ENCODE measurements around the gene SLC13A4.
"Not testable (repeated sequence)": the region's sequence is repeated elsewhere in the genome, so short reads cannot be mapped to it uniquely, and the experiment has no call there.

The SLC13A4 gene

DNA sequence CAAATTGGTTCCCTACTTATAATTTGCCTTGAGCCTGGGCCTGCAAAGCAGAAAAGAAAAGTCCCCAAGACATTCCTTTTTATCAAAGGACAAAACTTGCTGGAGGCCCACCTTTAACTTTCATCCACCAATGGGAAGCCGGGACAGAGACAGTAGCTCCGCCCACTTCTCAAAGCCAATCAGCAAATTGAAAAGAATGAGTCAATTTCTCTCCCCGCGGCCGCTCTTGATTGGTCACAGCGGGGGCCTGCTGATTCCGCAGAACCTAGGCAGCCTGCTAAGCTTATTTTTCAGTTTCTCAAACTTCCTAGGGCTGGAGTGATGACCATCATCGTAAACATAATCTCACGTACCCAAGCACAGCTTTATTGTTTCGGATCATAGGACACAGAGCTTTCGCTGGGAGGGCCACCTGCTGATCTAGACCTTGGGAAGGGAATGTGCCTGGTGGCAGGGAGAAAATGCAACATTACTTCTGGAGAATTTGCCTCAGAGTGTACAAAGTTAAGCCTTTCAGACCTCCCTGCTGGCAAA is at the start of gene SLC13A4:
TSS of gene SLC13A4 (minus strand) at position 51 of the 534 bp plus-strand sequence. CDS start 690 bp downstream, outside the sequence.
- DNase-seq (ENCODE audit: low spot score): peak; percentile 25

DNA sequence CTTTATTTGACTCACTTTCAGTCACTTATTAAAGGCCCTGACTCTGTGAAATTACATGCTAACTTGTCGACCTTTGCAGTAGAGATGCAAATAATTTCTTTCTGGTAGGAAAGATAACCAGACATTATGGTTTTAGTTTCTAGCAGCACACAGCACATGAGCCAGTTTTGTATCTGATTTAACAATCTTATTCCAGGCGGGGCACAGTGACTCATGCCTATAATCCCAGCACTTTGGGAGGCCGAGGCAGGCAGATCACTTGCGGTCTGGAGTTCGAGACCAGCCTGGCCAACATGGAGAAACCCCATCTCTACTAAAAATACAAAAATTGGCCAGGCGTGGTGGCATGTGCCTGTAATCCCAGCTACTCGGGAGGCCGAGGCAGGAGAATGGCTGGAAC is 47.9 kb upstream of the SLC13A4 start:
- DNase-seq (ENCODE audit: low spot score): not testable (repeated sequence)

- no peak for DNase-seq (ENCODE audit: low spot score)
Measured at GRCh38 chr7:135775230-135775629, 47.2 kb upstream of the SLC13A4 start.

DNA sequence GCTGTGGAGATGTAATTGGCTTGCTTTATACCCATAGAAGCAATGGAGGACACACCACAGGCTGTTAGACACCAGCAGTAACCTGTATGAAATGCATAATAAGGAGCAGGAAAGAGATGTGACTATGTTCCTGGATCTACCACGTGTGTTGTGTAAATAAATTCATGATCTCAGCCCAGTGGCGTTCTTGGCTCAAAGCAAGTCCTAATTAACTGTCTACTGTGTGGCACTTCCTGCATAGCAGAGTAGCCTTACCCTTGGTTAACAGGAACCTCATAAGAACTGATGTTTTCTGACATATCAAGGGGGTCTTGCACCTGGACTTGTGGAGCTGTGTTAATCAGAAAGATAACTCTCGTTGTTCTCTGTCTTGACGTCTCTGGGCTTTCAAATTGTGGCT is 46.3 kb upstream of the SLC13A4 start:
- no peak for DNase-seq (ENCODE audit: low spot score)

DNA sequence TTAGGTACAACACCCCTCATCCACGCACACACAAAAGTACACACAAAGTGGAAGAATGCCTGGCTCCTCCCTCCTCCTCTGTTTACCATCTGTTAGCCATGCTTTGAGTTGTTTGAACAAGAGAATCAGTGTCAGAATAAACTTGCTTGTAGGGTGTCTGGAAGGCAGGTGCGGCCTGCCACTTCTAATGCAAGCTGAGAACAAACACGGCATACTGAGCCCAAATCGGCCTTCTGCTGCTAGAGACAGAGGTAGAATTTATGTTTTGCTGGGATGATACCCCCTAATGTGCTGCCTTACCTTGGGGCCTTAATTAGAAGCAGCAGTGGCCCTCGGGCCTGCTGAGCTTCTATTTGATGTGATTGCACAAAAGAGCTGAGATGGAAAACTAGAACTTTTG is 45.5 kb upstream of the SLC13A4 start:
- no peak for DNase-seq (ENCODE audit: low spot score)

GRCh38 chr7:135772639-135773222 is 44.7 kb upstream of the SLC13A4 start:
- DNase-seq (ENCODE audit: low spot score): no peak

DNA sequence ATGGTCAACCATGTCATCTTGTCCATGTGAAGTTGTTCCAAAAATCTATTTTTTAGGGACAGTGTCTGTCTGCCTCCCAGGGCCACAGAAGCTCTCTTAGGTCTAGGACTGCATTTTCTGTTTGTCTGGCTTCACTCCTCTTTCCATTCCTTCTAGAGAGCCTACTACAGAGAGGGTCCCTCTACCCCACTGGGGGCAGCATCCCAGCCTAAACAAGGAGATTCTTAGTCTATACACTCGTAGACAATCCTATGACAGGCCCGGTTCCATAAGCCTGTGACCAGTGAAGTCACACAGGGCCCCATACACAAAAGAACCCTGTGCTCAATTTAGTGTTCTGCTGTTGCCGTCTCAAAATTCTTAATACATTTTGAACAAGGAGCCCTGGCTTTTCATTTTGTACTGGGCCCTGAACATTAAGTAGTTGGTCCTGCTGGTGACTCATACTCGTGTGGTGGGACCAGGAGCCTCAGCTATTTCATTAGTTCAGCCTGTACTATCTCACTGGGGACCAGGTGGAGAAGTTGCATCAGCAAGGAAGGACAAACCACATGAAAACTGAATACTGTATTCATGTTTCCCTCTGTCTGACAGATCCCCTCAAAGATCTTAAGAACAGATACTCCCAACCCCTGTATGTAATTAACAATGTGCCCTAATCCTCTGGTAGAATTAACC is 44.1 kb upstream of the SLC13A4 start:
- no peak for DNase-seq (ENCODE audit: low spot score)

DNA sequence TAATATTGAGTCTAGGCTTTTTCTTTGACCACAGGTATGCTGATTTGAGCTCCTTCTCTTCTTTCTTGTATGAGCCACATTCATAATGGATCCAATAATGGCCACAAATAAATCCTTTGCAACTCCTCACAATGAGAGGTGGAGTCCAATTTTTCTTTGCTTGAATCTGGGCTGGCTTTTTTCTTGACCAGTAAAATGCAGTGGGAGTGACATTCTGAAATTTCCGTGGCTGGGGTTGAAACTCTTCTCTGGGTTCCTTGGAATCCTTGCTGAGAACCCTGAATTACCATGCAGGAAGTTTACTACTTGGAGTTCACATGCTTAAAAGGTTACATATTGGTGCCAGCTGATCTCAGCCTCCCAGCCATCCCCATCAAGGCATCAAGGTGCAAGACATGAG is 43.1 kb upstream of the SLC13A4 start:
- no peak for DNase-seq (ENCODE audit: low spot score)

GRCh38 chr7:135770139-135770710 is 42.2 kb upstream of the SLC13A4 start:
- no peak for DNase-seq (ENCODE audit: low spot score)

DNA sequence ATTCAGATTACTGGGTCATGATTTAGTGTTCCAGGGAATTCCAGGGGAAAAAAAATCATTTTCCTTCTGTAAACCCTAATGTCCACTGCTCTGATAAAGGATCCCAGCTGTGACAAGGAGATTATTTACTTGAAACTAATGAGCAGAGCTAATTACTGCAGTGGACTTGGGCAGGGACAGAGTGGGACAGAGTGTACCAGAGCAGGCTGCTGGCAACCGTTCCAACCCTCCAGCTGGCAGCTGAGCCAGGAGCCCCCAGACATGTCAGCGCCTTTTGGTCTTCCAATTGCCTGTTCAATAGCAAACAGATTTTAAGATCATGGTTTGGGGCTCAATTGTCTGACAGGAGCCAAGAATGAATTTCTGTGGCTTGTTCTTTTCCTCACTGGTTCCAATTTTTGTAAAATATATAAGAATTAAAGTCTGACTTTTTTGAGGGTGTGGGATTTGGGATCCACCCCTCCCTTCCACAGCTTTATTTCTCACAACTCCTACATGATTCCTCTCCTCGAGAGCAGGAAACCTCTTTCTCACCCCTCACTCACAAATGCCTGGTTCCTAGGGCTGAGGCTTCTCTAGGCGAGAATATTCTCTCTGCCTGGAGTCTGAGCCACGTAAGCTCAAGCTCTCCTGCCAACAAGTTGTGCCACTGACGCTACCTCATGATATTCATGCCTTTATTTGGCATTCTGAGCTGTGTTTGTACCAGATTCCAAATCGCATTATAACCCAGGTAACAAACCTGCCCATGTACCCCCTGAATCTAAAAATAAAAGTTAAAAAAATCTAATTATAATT is 41.2 kb upstream of the SLC13A4 start:
- DNase-seq (ENCODE audit: low spot score): no peak

- no peak for DNase-seq (ENCODE audit: low spot score)
Measured at GRCh38 chr7:135768467-135768866, 40.5 kb upstream of the SLC13A4 start.

DNA sequence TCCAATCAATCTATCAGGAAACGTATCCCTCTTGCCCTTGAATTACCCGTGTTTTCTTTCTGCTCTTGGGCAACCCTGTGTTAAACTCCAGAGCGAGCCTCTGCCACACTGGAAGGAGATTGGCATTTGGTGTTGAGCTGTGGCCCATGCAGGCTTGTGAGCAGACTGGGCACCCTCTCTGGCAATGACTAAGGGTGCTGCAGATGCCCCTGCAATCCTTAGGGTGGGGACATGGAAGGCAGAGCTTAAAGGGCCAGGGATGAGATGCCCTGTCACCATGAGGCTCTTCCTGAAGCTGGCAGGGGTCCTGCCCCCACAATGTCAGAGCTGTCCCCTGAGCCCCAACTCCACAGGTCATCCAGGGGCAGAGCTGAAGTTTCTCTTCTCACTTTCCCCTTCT is 40.1 kb upstream of the SLC13A4 start:
- DNase-seq (ENCODE audit: low spot score): no peak

- no peak for DNase-seq (ENCODE audit: low spot score)
Measured at GRCh38 chr7:135763261-135763660, 35.3 kb upstream of the SLC13A4 start.

GRCh38 chr7:135761751-135762488 is 33.9 kb upstream of the SLC13A4 start:
- DNase-seq (ENCODE audit: low spot score): no peak

GRCh38 chr7:135759532-135759931 is 31.5 kb upstream of the SLC13A4 start:
- DNase-seq (ENCODE audit: low spot score): no peak

DNA sequence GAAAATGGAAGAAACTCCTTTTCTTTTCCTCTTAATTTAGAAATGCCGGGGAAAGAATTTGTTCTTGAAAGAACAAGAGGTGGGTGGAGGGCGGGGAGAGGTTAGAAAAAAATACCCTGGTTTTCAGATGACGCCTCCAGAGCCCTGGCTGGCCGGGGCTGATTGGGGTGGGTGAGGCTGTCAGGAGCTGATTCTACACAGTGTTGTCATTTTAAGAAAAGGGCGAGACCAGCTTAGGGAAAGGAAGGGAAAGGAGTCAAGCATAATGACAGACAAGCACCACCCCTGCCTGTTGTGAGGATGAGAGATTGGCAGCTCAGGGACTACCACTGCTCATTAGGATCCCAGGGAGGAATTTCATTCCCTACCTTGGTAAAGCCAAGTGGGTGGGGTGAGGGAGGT is 30.5 kb upstream of the SLC13A4 start:
- no peak for DNase-seq (ENCODE audit: low spot score)

- no peak for DNase-seq (ENCODE audit: low spot score)
Measured at GRCh38 chr7:135757719-135758411, 29.9 kb upstream of the SLC13A4 start.

DNA sequence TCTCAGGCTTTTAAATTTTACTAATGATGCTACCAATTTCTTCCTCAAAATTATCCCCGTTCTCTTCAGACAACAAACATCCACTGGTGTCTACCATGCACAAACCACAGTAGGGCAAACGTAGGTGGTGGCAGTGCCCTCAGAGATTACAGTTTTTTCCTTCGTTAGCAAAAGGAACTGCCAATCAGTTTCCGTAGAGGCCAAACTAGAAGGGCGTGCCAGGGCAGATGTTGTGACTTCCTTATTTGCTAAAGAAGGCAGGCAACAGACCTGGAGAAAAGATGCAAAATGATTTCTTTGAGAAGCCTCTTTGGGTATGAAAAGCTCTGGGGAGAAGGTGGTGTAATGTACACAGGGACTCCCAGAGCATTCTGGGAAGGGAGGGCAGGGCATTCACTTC is 28.2 kb upstream of the SLC13A4 start:
- DNase-seq (ENCODE audit: low spot score): no peak

DNA sequence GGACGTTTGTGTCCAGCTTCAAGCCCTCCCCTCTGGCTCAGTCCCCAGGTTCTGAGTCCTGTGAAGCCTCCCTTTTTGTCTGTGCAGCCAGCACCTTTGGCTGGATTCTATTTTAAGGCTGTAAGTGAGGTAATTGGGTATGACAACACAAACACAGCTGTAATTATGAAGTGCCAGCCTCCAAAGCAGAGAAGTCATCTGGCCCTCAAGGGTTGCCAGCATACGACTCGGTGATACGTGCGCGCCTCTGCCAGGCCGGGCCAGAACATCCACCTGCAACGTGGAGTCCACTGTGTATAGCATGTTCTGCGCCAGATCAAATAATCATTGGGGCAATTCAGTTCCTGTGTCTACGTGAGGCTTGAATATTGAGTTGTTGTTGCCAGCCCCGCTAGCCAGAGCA is 27.4 kb upstream of the SLC13A4 start:
- DNase-seq (ENCODE audit: low spot score): no peak

- DNase-seq (ENCODE audit: low spot score): no peak
Measured at GRCh38 chr7:135753616-135754413, 25.8 kb upstream of the SLC13A4 start.
